Measurements from ENCODE around the gene DAZAP1. TPM values are rescaled to one million over a fixed set of nuclear protein-coding genes. Genes with fewer than 3 reads are reported as not detected.
"Not testable (repeated sequence)": the region's sequence is repeated elsewhere in the genome, so short reads cannot be mapped to it uniquely, and the experiment has no call there.

The DAZAP1 gene
- polyA plus RNA-seq, 3 donors from 2014 or later, result 4.3 to 10.3 (median 8.0) TPM

DNA sequence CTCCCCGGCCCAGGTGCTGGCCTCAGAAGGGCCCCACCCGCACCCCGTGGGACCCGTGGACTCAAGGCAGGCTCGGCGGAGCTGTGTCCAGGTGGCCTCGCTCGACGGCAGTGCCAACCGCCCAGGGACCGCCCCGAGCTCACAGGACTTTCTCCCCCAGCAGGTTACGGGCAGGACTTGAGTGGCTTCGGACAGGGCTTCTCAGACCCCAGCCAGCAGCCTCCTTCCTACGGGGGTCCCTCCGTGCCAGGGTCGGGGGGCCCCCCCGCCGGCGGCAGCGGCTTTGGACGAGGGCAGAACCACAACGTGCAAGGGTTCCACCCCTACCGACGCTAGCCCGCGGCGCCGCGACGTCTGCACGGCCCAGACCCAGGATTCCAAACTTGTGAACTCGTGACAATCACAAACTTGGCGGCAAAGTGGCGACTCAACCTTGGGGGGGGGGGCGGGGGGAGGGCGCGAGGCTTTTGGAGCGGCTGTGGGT, 27.2 kb downstream of the DAZAP1 start:
- H3K4me3 Mint-ChIP-seq, result no peak overlapping the region
- H3K27me3 Mint-ChIP-seq (ENCODE audit: low read depth in 3 of 3), result peaks cover 7 to 14% (median 12%) of the 10 kb centered on the region in 3 donors
- no peaks in the 10 kb centered on the region for H3K9me3 Mint-ChIP-seq
- no peak for DNase-seq
- no peak overlapping the region for H3K27ac Mint-ChIP-seq
- peaks cover 0 to 4% (median 3%) of the 10 kb centered on the region in 3 donors for H3K36me3 Mint-ChIP-seq
- H3K4me1 Mint-ChIP-seq, result peaks cover 9 to 19% of the 10 kb centered on the region in 2 donors

DNA sequence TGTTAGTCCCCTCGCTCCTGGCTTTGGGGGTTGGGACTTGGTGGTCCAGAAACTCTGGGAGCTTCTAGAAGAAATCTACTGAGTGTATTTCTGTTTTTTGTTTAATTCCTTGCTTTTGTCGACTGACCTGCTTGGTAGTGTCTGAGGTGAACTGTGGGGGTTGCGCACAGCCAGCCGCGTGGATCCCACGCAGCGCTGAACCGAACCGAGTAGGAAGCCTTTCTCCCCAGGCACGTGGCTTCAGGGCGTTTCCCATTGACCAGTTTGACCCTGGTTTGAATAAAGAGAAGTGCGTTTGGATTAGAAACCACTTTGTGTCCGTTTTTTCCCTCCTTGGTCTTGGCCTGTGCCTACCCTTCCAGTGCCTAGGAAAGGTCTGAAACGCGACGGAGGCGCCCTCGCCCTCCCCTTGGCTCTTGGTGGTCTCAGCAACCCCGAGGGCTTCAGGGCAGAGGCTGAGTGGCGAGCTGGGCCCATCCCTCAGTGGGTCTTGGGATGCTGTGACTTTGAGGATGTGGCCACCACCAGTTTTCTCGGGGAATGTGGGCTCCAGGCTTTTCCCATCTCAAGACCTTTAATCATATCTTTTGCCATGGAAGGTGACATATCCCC, 28.1 kb downstream of the DAZAP1 start:
- no peak overlapping the region for H3K4me3 Mint-ChIP-seq
- DNase-seq, result no peak
- peak overlapping the region in 5 of 6 donors; percentile 12 to 60 (median 45) for H3K27ac Mint-ChIP-seq
- H3K27me3 Mint-ChIP-seq (ENCODE audit: low read depth in 3 of 3), result peaks cover 7 to 12% (median 12%) of the 10 kb centered on the region in 3 donors
- peaks cover 0 to 4% (median 3%) of the 10 kb centered on the region in 3 donors for H3K36me3 Mint-ChIP-seq
- H3K9me3 Mint-ChIP-seq, result no peaks in the 10 kb centered on the region
- H3K4me1 Mint-ChIP-seq, result peaks cover 14 to 26% of the 10 kb centered on the region in 2 donors

DNA sequence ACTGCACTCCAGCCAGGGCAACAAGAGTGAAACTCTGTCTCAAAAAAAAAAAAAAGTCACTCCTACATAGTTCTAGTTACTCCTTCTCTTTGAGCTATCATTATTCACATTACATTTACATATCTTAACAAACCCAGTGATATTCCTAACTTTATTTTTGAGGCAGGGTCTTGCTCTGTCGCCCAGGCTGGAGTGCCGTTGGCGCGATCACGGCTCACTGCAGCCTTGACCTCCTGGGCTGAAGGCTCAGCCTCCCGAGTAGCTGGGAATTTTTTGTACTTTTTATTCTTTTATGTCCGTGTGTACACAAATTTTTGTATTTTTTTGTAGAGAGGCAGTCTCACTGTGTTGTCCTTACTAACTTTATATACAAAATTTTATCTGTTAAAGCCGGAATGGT, 30.2 kb downstream of the DAZAP1 start:
- Mint-ChIP-seq H3K4me1 (peaks cover 22 to 37% of the 10 kb centered on the region in 2 donors), H3K4me3 (peak overlapping the region in 3 of 5 donors; percentile 95 to 98 (median 96)), H3K27ac (peak overlapping the region in 5 of 6 donors; percentile 91 to 97 (median 95)), H3K27me3 (ENCODE audit: low read depth in 3 of 3) (peaks cover 5 to 14% (median 12%) of the 10 kb centered on the region in 3 donors), H3K36me3 (peaks cover 0 to 11% (median 3%) of the 10 kb centered on the region in 3 donors), H3K9me3 (no peaks in the 10 kb centered on the region)
- no peak for DNase-seq

DNA sequence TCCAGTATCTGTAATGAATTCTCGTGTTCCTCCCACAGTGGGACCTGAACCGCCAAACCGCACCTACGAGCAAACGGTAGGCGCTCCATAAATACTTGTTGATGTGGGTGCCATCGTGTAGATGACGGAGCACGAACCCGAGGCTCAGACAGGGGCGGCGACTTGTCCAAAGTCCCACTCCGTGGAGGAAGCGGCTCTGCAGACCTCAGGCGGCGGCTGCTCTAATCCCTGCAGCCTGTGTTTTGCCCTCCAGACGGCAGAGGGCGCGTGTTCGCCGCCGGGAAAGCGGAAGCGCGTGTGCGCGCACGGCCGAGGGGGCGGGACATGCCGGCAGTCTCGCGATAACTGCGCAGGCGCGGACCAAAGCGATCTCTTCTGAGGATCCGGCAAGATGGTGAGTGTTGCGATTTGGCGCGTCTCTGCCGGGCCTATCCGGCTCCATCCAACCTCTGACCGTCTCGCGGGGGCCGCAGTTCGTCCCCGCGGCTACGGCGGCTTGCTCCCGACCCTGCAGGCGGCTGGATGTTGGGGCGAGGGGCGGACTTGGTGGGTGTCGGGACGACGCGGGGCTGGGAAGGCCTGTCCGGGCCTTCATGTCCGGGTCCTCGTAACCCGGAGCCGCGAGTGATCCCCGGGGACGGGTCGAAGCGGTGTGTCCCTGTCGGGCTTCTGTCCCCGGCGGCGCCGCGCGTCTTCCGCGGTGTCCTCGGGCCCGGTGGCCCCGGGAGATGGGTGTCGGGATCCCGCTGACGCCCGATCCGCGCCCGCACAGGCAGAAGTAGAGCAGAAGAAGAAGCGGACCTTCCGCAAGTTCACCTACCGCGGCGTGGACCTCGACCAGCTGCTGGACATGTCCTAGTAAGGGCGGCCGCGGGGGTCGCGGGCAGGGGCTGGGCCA, 30.9 kb downstream of the DAZAP1 start, which contains the start of gene RPS15:
RPS15 (plus strand) TSS at position 362 of the 898 bp plus-strand sequence; CDS start at position 392, 30 bp downstream.
- H3K4me1 Mint-ChIP-seq, result peaks cover 22 to 37% of the 10 kb centered on the region in 2 donors
- H3K9me3 Mint-ChIP-seq, result no peaks in the 10 kb centered on the region
- H3K36me3 Mint-ChIP-seq, result peaks cover 0 to 11% (median 3%) of the 10 kb centered on the region in 3 donors

DNA sequence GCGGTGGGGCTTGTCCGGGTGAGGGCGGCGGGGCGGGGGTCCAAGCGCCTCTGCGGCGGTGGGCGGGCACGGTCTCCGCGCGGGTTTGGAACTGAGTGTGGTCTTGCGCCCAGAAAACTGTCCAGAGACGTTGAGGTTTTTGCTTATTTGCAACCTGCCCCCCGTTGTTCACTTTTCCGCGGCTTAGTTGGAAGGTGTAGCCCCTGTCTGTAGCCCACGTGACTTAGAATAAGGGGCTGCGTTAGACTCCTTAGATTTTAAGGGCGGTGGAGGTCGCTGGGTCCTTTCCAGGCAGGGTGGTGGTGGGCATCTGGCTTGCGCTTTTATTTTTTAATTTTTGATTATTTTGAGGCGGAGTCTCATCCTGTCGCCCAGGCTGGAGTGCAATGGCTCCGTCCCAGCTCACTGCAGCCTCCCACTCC, 31.6 kb downstream of the DAZAP1 start:
- Mint-ChIP-seq H3K27ac (peak overlapping the region; percentile 72 to 97 (median 88)), H3K9me3 (no peaks in the 10 kb centered on the region), H3K4me1 (peaks cover 22 to 37% of the 10 kb centered on the region in 2 donors), H3K27me3 (ENCODE audit: low read depth in 3 of 3) (peaks cover 5 to 14% (median 12%) of the 10 kb centered on the region in 3 donors), H3K4me3 (peak overlapping the region; percentile 95 to 99 (median 96)), H3K36me3 (peaks cover 0 to 11% (median 3%) of the 10 kb centered on the region in 3 donors)
- DNase-seq, result no peak

More for the DNA sequence above, 30.9 kb downstream of the DAZAP1 start, which contains the start of gene RPS15:
- peaks cover 5 to 14% (median 12%) of the 10 kb centered on the region in 3 donors for H3K27me3 Mint-ChIP-seq (ENCODE audit: low read depth in 3 of 3)
- H3K4me3 Mint-ChIP-seq, result peak within 1 kb of the TSS; percentile 95 to 99 (median 96)
- H3K27ac Mint-ChIP-seq, result peak within 1 kb of the TSS; percentile 91 to 97 (median 94)
- peak; percentile 94 to 97 (median 96) for DNase-seq

DNA sequence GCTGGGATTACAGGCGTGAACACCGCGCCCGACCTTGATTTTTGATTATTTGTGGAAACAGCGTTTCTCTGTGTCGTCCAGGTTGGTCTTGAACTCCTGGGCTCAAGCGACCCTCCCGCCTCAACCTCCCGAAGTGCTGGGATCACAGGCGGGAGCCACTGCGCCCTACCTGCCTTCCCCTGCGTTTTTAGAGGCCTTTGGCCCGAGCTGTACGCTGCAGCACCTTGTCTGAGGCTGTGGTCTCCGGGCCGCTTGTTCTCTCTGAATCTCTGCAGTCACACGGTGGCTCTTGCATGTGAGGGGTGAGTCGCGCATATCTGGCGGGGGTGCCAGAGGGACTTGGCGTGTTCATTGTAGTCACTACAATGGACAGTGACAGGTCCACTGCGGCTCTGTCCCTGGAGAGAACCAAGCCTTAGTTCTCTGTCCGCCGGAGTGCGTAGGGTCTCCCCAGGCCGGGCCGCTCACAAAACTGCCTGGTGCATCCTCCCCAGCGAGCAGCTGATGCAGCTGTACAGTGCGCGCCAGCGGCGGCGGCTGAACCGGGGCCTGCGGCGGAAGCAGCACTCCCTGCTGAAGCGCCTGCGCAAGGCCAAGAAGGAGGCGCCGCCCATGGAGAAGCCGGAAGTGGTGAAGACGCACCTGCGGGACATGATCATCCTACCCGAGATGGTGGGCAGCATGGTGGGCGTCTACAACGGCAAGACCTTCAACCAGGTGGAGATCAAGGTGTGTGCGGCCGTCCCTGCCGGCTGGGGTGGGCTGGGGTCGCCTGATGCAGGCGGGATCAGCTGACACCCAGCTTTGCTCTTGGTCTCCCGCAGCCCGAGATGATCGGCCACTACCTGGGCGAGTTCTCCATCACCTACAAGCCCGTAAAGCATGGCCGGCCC, 32.4 kb downstream of the DAZAP1 start:
- DNase-seq, H3K9me3 Mint-ChIP-seq: not testable (repeated sequence)
- H3K4me3 Mint-ChIP-seq, result peak overlapping the region; percentile 95 to 99 (median 96)
- peaks cover 22 to 43% of the 10 kb centered on the region in 2 donors for H3K4me1 Mint-ChIP-seq
- H3K27ac Mint-ChIP-seq, result peak overlapping the region; percentile 72 to 97 (median 88)
- H3K27me3 Mint-ChIP-seq (ENCODE audit: low read depth in 3 of 3), result peaks cover 5 to 21% (median 12%) of the 10 kb centered on the region in 3 donors
- H3K36me3 Mint-ChIP-seq, result peaks cover 0 to 11% (median 3%) of the 10 kb centered on the region in 3 donors

DNA sequence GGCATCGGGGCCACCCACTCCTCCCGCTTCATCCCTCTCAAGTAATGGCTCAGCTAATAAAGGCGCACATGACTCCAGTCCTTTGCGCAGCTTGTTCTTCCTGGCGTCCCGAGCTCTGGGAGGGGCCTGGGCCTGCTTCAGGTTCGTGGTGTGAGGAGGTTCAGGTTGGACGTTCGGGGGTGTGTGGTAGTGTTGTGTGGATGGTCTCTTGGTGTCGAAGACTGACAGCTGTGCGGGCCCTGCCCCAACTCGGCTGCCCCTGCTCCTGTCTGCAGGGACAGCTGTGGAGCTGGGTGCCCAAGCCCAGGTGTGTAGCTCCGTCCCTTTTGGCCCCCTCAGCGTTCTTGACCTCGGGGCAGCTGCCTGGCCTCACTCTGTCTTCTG, 33.0 kb downstream of the DAZAP1 start:
- Mint-ChIP-seq H3K27ac (peak overlapping the region in 2 of 6 donors; percentile 45 to 65), H3K4me1 (peaks cover 22 to 45% of the 10 kb centered on the region in 2 donors), H3K9me3 (no peaks in the 10 kb centered on the region), H3K36me3 (peaks cover 0 to 11% (median 1%) of the 10 kb centered on the region in 3 donors), H3K4me3 (peak overlapping the region in 4 of 5 donors; percentile 68 to 99 (median 97)), H3K27me3 (ENCODE audit: low read depth in 3 of 3) (peaks cover 8 to 24% (median 15%) of the 10 kb centered on the region in 3 donors)
- no peak for DNase-seq

DNA sequence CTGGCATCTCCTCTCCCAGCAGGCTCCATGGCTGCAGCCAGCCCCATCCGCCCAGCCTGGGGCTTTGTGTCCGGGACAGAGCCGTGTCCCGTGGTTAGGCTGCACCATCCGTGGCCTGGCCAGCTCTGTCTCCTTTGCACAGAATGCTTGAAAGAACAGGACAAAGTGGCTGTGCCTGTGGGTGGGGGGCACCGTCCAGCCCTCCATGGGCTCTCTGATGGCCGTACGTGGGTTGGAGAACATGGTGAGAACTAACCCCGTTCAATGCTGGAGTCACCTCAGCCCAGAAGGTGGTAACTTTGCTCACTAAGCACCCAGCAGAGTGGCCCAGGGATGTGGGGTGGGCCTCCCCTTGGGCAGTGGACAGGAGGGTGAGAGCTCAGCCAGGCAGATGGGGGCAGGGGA, 33.6 kb downstream of the DAZAP1 start:
- Mint-ChIP-seq H3K27ac (peak overlapping the region in 1 of 6 donors; percentile 45), H3K4me1 (peaks cover 22 to 45% of the 10 kb centered on the region in 2 donors), H3K9me3 (no peaks in the 10 kb centered on the region), H3K4me3 (peak overlapping the region in 4 of 5 donors; percentile 21 to 99 (median 97)), H3K36me3 (peaks cover 0 to 11% (median 0%) of the 10 kb centered on the region in 3 donors), H3K27me3 (ENCODE audit: low read depth in 3 of 3) (peaks cover 9 to 25% (median 13%) of the 10 kb centered on the region in 3 donors)
- DNase-seq, result no peak

DNA sequence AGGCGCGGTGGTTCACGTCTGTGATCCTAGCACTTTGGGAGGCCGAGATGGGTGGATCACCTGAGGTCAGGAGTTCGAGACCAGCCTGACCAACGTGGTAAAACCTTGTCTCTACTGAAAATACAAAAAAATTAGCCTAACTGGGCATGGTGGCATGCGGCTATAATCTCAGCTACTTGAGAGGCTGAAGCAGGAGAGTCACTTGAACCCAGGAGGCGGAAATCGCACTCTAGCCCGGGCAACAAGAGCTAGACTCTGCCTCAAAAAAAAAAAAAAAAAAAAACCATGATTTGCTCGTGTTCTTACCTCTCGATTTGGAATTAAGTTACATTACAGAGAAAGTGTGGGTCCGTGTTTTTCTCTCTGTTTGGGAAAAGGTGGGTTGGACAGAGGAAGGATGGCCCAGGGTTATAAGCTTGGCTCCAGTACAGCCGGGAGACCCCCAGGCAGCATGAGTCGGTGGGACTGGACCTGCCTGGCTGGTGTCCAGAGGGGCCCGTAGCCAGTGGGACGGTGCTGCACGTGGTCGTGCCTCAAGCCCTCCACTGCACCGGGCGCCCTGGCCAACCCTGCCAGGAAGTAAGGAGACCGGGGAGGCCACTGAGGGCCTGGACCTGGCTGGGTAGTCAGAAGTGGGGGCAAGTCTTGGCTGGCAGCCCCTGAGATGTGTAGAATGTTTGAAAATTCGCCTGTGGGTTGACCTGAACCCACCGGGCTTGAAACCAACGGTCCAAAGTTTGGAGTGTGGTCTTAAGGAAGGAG, 34.5 kb downstream of the DAZAP1 start:
- Mint-ChIP-seq H3K9me3 (no peaks in the 10 kb centered on the region), H3K27ac (peak overlapping the region in 3 of 6 donors; percentile 12 to 68 (median 67))

DNA sequence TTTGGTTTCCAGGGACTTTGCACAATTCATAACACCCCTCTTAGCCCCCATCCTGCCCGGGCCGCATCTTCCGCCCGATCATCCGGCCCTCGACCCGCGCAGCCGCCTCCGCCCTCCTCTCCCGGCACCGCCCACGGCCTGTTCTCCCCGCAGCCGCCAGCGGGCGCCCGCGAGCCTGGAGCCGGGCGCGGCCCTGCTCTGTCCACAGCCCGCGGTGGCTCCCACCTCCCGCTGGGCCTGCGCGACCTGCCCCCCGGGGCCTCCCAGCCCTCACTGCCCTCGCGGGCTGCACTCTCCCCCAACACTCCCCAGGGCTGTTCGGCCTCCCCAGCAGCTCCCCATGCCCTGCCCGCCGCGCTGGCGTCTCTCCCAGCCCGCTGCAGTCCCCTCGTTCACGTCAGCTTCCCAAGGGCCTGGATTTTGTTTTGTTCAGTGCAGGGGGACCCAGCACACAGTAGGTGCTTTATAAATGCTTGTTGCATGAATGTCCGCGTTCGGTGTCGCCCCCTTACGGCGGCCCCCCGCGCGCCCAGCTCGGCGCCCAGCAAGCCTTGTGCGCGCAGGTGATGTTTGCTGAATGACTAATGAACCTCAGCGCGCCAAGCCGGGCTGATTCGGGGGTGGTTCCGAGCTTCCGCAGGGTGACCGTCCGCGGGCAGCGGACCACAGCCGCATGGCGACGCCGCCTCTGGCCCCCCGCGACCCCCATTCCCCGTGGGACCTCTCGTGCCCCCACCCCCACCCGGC, 38.0 kb downstream of the DAZAP1 start:
- H3K27me3 Mint-ChIP-seq (ENCODE audit: low read depth in 3 of 3), result peaks cover 10 to 36% (median 14%) of the 10 kb centered on the region in 3 donors
- no peaks in the 10 kb centered on the region for H3K9me3 Mint-ChIP-seq

More for the DNA sequence above, 34.5 kb downstream of the DAZAP1 start:
- Mint-ChIP-seq H3K27me3 (ENCODE audit: low read depth in 3 of 3) (peaks cover 9 to 25% (median 13%) of the 10 kb centered on the region in 3 donors), H3K4me1 (peaks cover 22 to 47% of the 10 kb centered on the region in 2 donors), H3K36me3 (peaks cover 0 to 11% (median 0%) of the 10 kb centered on the region in 3 donors), H3K4me3 (peak overlapping the region in 3 of 5 donors; percentile 14 to 96 (median 36))
- DNase-seq, result no peak

DNA sequence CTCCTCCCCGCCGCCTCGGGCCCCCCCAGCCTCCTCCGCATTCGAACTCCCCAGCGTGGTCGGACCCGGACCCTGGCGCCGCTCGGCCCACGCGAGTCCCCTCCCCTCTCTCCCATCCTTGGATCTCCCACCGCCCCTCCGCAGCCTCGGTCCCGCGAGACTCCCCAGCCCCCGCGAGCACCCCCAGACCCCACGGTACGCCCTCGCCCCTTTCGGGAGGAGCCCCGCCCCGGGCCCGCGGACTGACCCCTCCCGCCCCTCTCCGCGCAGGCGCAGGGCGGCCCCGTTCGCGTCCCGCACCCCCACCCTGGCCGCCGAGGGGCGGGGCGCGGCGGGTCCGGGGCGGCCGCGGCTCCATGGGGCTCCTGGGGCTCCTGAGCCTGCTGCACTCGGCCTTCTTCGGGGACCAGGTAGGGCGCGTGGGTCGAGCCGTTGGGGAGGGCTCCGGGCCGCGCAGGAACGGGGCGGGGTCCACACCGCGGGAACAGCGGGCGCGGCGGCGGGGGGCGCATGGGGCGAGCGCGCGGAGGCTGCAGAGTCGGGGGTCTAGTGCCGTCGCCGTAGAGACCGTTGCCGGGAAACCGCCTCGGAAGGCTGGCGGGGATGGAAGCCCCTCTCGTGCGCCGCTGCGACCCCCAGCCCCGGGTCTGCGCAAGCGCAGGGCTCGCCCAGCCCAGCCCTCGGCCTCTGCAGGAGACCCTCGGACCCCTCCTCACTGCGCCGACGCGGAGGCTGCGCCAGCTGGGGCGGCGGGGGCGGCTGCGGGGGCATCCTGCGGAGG, 38.7 kb downstream of the DAZAP1 start:
- H3K4me3 Mint-ChIP-seq, result no peak overlapping the region
- peaks cover 17 to 40% (median 18%) of the 10 kb centered on the region in 3 donors for H3K27me3 Mint-ChIP-seq (ENCODE audit: low read depth in 3 of 3)
- DNase-seq, result no peak
- peaks cover 21 to 39% of the 10 kb centered on the region in 2 donors for H3K4me1 Mint-ChIP-seq
- H3K27ac Mint-ChIP-seq, result no peak overlapping the region
- no peaks in the 10 kb centered on the region for H3K9me3 Mint-ChIP-seq
- H3K36me3 Mint-ChIP-seq, result peaks cover 0 to 4% (median 0%) of the 10 kb centered on the region in 3 donors

More for the DNA sequence above, 38.0 kb downstream of the DAZAP1 start:
- peak overlapping the region in 4 of 6 donors; percentile 44 to 76 (median 55) for H3K27ac Mint-ChIP-seq
- peak overlapping the region; percentile 78 to 82 (median 79) for H3K4me3 Mint-ChIP-seq
- H3K36me3 Mint-ChIP-seq, result peaks cover 0 to 7% (median 0%) of the 10 kb centered on the region in 3 donors
- peak; percentile 79 to 84 (median 82) for DNase-seq
- H3K4me1 Mint-ChIP-seq, result peaks cover 23 to 40% of the 10 kb centered on the region in 2 donors

All from immature natural killer cell (primary cell).